CD4-positive, alpha-beta T cell treated with Interferon alpha-2 for 1 hour (primary cell): ENCODE results near the gene SV2B.

Experiments
- DNase-seq, 2 donors: peaks; one replicate each; pipeline ENCODE4 v3.0.0-alpha.2; 2020 to 2022

The SV2B gene

DNA sequence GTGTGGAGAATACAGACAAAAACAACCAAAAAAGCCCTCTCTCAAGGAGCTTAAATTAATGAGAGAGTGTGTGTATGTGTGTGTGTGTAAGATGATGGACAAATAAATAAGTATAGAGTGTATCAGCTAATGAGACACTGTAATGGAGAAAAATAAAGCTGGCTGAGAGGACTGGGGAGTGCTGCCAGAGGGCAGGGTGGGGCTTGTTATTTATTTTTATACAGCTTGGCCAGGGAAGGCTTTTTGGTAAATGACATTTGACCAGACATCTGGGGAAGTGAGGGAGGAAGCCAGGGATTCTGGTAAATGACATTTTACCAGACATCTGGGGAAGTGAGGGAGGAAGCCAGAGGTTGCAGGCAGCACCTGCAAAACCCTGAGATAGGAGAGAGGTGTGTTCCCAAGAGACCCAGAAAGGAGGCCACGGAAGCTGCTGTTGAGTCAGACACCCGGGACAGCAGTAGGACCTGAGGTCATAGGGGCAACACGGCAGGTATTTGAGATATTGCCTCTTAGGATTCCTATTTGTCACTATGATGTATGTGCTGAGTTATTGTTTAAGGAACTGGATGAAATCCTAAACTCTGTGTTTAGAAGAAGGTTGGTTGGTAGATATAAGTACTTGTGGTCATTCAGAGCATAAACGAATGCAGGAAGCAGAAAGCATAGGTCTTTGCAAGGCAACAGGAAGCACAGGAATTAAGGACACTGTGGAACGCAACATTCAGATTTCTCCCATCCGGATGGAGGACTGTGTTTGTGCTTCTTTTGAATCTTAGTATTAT is 2.7 kb downstream of the SV2B start:
- no peak for DNase-seq

GRCh38 chr15:91104111-91104510 is 4.1 kb downstream of the SV2B start:
- DNase-seq = no peak

- DNase-seq = no peak
These were observed 8.4 kb downstream of the SV2B start for GRCh38 chr15:91108421-91108820.

DNA sequence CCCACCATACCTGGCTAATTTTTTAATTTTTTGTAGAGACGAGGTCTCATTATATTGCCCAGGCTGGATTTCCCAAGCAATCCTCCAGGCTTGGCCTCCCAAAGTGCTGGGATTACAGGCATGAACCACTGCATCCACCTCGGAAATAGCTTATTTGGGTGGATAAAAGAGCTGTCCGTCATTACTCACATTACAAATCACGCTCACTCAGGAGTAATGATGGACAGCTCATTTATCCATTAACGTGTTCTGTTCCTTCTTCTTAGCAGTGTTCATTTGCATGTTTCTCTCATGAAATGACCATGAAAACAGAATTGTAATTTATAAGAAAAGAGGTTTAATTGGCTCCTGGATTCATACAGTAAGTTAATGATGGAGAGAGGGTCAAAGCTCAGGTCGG is 9.8 kb downstream of the SV2B start:
- no peak for DNase-seq

GRCh38 chr15:91110407-91110806 is 10.3 kb downstream of the SV2B start:
- DNase-seq = no peak

- no peak for DNase-seq
These were observed 13.0 kb downstream of the SV2B start for GRCh38 chr15:91113030-91113429.

DNA sequence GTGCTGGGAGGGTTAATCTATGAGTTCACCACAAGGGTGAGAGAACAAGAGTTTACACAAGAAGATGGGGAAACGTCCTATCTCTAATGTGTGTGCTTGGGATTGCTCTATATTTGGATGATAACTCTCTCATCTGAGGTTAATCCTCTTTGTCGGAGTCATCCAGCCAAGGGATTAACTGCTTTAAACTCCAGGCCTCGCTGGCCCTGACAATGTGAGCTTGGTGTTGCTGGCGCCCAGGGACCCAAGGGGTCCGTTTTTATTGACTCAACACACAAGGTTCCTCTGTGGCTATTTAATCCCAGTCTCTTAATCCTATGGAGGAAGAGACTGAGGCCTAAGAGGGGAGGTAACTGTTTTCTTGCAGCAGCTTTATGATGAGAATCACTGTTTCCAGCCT is 14.2 kb downstream of the SV2B start:
- DNase-seq = no peak

GRCh38 chr15:91116113-91117067 is 16.3 kb downstream of the SV2B start:
- DNase-seq = no peak

DNA sequence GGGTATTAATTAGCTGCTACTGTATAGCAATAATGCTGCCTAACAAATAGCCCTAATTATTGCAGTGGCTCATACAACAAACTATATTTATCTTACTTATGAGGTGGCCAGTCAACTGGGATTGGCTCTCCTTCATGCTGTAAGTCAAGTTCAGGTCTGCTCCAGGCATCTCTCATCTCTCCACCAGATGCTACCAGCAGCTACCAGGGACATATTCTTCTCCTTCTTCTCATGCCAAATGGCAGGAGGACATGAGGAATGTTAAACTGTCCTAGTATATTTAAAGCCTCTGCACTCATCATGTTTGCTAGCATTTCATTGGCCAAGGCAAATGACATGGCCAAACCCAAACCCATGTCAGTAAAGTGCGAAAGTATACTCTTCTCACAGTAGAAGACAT is 17.3 kb downstream of the SV2B start:
- DNase-seq = no peak

DNA sequence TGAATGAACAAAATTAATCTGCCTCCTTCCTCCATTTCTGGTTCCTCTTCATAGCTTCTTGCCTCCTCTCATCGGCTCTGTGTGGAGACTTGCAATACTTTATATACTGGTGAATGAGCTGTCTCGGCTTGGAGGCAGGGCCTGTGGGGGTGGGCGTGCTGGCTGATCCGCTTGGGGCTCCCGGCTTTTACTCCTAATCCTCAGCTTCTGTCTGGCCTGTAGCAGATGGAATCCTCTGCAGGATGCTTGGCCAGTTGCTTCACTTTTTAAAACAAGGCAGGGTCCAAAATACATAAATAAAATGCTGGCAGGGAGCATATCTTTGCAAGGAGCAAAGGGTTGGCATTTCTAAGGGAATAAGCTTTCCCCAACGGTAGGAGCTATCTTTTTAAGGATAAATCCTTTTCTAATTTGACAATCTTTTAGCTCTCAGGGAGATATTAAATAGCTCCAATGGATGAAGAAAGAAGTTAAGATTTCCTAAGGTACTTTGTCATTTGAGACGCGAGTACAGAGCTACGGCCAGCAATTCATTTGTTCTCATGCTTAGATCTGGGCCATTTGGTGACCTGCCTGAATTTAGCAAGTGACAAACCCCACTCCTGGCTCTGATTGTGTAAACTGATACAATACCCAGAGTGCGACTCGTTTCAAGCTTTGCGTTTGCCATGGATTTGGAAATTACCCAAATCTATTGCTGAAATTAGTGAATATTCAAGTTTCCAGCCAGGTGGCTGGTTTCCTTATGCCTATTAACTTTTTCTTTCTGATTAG is 18.9 kb downstream of the SV2B start:
- no peak for DNase-seq

- no peak for DNase-seq
These were observed 22.2 kb downstream of the SV2B start for GRCh38 chr15:91122296-91122695.

- no peak for DNase-seq
These were observed 24.1 kb downstream of the SV2B start for GRCh38 chr15:91124132-91124531.

- DNase-seq = no peak
These were observed 25.1 kb downstream of the SV2B start for GRCh38 chr15:91125162-91125561.

DNA sequence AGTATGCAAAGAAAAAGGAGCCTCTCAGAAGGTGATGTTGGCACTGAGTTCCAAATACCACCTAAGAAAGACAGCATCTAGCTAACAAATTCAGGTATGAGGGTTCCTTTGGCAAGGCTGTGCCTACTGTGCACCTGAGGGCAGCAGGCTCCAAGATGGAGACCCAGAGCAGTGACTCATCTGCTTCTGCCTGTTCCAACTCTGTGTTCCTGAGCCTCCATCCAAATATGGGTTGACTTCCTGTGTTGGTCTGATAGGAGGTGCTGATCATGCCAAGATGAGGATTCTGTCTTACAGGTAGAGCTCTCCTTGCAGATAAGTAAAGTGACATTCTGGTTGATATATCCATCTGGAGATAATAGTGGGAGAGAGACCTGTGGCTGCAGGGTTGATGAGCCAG is 26.0 kb downstream of the SV2B start:
- DNase-seq = no peak

DNA sequence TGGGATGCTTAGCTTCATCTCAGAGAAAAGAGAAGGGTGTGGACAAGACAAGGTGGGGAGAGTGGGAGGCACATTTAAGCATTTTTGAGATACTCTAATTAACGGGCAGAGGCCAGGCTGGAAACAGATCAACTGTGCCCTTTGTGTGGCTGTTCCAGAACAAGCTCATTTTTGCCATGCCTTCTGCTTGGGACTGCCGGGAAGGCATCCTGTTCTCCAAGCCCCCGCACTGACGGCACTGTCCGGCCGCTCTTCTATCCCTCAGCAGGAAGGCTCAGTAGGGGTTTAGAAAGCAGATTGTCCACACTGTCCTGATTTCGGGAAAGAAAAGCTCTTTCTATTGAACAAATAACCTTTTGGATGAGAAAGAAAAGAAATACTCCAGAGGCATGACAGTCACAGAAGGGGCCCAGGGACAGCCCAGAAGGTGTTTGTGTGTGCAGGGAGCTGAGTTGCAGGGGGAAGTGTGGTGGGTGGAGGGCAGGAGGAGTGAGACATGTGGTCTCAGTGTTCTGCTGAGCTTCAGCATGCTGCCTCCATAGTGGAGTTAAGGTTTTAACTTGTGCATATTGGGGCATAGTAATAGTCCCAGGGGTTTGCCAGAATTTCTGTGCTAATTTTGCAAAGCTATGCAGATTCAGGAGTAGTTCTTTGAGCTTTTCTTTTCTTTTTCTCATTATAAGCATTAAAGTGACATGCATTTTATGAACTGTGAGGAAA is 27.3 kb downstream of the SV2B start:
- no peak for DNase-seq

DNA sequence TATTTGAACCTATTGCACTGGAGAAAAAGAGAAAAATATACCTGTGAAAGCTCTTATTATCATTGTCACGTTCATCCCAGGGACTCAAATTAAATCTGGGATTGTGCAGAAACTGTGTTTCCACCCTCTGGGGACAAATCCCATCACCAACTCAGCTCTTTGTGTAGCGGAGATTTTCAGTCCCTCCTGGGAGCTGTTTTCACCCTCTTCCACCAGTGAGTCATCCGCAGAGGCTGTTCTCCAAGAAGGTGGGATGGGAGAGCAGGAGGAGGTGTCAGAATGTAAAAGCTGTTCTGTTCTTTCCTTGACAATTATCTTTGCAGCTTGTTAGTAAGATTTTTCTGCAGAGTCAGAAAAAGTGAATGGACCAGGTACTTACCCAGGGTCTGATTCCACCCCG is 28.0 kb downstream of the SV2B start:
- no peak for DNase-seq

DNA sequence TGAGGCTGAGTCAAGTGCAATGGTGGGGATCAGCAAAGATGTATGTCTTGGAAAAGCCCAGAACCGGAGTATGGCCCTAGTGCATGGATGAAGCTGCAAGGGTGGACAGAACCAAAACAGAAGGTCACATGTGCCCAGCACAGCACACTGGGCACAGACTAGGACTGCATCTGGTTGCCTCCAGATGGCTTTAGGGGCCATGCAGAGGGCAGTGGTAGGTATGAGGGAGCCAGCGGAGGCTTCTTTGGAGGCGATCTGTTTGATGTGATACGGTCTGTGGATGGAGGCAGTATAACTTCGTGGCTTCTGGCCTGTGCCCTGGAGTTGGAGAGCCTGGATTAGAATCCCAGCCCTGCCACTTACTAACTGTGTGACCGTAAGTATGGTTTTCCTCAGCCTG is 29.4 kb downstream of the SV2B start:
- DNase-seq = no peak

- no peak for DNase-seq
These were observed 32.0 kb downstream of the SV2B start for GRCh38 chr15:91132079-91132478.

DNA sequence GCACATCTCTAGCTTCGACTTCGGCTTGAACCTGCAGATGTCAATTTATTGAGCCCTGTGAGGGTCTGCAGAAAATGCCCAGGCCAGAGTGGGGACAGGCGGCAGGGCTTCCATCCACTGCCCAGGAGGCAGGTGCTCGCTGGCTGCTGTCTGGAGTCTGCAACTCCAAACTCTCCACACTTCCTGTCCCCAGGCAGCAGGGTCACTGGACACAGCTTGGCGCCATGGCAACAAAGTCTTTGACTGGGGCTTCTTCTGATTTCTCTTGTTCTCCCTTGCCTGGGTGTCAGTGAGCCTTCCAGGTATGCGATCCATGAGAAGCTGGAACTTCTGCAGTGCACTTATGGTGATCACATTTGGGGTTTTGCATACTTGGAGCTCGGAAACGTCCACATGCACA is 33.5 kb downstream of the SV2B start:
- no peak for DNase-seq

GRCh38 chr15:91135201-91136130 is 35.4 kb downstream of the SV2B start:
- no peak for DNase-seq

DNA sequence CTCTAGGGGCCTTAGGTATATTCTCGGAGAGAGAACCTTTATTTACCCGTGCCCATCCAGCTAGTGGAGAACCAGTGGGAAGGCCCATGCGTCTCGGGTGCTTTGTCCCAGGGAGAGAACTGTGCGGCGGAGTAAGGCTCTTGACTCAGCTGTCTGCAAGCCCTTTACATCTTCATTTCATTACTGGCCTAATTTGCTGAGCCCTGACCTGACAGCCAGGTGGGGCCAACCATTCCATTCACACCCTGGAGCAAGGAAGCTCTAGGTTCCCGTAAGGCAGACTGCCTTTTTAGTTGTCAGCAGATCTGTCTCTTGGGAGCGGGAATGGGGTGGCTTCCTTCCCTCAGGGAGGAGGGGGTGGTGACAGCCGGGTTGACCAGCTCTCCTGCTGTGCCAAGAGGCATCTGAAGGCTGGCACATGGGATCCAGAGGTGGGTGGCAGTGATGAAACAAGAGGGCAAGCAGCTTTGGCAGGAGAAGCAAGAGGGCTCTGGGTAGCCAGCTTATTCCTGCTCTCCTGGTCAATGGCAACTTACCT is 36.4 kb downstream of the SV2B start:
- no peak for DNase-seq
